Stimulated activated CD8-positive, alpha-beta memory T cell treated with anti-CD3 and anti-CD28 coated beads, Interleukin-2, amount 100 ng/mL, for 48 hours (primary cell): ENCODE results near the gene HSH2D.
"Not testable (repeated sequence)": the region's sequence is repeated elsewhere in the genome, so short reads cannot be mapped to it uniquely, and the experiment has no call there.

Experiments used
- DNase-seq, 2 donors: peaks; one replicate each; pipeline ENCODE4 v3.0.0-alpha.2; 2020; ENCODE audit warnings: low read depth in 2 of 2

HSH2D gene

DNA sequence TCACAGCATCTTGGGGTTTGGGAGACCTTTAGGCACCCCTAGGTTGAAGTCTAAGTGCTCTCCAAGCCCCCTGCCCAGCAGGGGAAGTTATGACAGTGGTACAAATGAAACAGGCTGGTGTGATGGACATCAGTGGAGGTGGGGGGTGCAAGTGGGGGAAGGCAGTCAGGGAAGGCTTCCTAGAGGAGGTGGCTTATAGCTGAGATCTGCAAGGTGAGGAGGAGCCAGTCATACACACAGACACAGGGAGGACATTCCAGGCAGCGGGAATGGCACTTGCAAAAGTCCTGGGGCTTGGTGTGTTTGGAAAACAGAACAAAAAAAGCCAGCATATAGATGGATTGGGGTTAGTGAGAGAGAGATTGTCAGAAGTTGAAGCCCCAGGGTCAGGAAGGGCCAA, 11.6 kb downstream of the HSH2D start:
- no peak for DNase-seq

DNA sequence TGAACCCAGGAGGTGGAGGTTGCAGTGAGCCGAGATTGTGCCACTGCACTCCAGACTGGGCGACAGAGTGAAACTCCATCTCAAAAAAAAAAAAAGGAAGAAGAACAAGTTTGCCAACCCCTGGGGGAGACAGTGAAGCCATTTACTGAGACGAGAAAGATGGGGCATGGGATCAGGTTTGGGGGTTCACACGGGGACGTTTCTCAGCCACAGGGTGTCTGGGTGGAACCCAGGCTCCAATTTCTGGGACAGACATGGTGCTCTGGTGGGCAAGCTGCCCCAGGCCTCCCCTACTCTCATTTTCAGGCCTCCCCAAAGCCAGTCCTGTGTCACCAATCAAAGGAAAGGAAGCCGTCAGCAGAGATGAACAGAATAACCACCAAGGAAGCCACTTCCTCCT, 13.4 kb downstream of the HSH2D start:
- no peak for DNase-seq

DNA sequence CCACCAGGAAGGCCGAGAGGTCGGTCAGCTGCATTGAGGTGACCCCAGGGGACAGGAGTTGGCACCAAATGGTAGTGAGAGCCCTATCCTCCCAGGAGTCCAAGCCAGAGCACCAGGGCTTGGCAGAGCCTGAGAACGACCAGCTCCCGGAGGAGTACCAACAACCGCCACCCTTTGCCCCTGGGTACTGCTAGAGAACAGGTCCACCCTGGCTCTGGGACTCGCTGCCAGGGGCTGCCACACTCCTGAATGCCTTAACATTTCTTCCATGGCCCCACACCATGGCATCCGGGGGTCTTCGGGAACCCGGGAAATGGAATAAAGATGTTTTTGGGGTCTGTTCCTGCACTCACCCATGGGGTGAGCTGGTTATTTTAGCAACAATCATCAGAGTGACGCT, 14.1 kb downstream of the HSH2D start:
- DNase-seq = no peak

DNA sequence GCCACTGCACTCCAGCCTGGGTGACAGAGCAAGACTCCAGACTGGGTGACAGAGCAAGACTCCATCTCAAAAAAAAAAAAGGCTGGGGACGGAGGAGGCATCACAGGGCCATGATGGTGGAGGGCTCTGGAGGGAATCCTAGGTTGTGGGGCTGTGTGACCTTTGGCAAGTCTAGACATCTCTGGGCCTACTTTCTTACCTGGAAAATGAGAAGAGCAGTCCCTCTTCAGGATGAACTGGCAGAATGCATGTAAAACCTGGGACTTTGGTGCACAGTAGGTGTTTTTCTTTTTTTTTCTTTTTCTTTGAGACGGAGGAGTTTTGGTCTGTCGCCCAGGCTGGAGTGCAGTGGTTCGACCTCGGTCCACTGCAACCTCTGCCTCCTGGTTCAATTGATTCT, 16.2 kb downstream of the HSH2D start:
- DNase-seq = no peak

DNA sequence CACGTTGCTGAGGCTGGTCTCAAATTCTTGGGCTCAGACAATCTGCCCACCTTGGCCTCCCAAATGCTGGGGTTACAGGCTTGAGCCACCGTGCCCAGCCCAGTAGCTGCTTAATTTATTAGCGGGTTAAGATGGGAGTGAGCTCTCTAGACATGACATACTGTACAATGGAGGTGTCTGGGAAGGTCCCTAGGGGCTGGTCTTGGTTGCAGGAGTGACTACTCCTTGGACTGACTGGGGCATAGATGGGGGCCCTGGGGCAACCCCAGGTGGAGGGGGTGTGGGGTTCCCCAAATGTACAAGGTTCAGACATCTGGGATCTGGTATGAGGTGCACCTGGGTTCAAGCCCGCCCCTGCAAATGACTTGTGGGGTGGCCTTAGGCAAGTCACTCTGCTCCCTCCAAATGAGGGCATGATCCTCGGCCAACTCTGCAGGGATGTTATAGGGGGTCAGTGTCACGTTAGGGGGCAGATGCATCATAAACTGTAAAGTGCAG, 17.0 kb downstream of the HSH2D start:
- DNase-seq = no peak

DNA sequence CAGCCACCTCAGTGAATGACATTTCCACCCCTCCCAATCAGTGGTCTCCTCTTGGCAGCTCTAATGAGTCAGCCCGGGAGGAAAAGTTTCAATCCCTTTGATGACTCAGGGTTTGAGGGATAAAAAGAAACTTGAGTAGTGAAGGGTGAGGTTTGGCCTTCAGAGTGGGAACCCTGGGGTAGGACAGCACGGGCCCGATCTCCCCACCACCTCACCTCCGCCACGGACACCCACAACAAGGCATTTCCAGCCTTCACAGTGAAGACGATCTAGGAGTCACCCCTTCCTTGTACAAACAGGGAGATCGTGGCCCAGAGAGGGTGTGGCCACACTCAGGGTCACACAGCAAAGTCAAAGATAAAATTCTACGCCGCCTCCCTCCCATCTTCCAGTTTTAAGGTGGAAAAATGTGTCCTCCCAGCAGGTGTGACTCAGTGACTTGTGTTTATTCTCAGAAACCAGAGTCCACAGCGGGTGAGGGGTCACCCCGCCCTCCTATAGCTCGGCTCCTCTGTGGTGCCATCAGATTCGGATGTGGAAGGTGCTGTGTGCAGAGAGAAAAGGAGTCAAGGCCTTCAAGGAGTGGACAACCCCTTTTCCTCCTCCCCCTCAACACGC, 17.6 kb downstream of the HSH2D start:
- peak; percentile 49 to 50 for DNase-seq

DNA sequence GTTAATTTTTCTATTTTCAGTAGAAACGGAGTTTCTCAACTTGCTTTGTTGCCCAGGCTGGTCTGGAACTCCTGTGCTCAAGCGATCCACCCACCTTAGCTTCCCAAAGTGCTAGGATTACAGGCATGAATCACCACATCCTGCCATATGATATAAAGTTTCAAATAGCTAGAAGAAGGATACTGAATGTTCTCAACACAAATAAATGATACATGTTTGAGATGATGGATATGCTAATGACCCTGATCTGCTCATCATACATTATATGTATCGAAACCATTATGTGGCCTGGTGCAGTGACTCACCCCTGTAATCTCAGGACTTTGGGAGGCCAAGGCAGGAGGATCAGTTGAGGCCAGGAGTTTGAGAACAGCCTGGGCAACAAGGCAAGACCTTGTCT, 18.4 kb downstream of the HSH2D start:
- no peak for DNase-seq

DNA sequence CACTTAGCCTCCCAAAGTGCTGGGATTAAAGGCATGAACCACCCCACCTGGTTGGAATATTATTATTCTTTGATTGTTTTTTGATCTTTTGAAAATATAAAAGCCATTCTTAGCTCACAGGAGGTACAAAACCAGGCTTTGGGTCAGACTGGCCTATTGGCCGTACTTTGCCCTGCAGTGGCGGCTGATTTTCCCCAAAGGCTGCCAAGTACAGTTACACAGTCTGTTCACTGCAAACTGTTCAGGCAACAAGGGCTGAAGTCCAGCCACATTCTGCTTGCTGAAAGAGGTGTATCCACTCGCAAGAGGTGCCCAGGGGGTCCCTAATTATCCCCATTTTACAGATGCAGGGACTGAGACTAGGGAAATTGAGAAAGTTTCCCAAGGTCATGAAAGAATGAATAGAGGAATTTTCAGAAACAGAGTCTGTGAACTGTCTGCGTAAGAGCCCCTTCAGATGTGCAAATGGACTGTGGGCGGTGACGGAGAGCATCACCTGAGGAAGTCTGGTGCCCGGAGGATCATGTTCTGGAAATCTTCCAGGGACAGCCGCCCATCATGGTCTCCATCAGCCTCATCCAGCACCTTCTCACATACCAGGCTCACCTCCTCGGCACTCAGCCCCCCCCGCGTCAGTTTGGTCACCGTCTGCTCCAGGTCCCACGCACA, 20.9 kb downstream of the HSH2D start:
- DNase-seq = no peak

DNA sequence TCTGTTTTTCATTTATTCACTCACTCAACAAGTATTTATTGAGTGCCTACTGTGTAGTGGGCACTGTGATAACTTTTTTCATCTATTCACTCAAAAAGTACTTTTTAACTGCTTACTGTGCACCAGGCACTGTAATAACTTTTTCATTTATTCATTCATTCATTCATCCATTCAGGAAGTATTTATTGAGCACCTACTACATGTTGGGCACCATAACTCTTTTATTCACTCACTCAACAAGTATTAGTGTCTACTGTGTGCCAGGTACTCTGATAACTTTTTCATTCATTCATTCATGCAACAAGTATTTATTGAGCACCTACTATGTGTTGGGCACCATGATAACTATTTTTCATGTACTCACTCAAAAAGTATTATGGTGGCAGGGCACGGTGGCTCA, 22.9 kb downstream of the HSH2D start:
- no peak for DNase-seq

DNA sequence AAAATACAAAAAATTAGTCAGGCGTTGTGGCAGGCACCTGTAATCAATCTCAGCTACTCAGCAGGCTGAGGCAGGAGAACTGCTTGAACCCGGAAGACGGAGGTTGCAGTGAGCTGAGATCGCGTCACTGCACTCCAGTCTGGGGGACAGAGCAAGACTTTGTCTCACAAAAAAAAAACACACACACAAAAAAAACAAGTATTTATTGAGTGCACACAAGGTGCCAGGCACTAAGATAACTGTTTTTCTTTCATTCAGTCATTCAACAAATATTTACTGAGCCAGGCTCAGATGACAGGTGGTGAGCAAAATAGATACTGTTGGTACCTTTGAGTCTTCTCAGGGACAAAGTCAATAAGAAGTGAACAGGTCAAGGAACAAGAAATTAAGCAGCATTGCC, 23.6 kb downstream of the HSH2D start:
- no peak for DNase-seq

DNA sequence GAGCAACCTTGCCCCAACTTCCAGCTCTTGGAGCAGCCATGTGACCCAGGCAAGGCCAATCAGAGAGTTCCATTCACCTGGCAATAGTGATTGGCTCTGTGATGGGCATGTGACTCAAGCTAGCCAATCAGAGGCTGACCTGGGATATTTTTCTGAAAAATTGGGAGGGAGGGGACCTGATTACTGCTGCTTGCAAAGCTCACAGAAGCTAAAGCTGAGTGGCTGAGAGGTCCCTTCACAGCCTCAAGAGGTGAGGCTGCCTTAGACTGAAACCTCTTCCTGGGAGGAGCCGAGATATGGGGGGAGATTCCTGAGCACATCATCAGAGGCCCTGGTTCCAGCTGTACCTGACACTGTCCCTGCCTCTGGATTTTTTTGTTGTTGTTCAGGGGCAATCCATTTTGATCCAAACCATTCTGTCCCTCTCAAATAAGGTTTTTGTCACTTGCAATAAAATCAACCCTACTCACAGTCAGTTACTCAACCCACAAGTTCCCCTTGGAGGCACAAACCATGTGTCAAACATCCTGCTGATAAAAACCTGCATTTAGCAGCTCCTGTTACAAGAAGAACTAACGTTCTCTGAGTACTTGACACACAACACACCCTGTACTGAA, 25.1 kb downstream of the HSH2D start:
- no peak for DNase-seq

DNA sequence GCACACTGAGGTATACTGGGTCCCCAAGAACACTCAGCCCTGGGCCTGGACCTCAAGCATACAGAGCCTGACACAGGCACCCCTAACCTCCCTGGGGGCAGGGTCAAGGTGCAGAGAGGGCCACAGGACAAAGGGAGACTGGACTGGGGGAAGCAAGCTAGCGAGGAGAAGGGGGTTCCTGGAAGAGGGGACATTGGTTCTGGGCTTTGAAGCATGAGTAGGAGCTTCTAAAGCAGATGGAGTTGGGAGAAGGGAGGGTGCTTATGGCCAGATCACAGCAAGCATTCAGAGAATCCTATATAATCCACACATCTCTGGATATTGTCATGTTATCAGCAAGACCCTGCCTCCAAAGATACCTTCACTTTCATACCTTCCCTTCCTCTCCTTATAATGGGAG, 26.6 kb downstream of the HSH2D start:
- DNase-seq = no peak

DNA sequence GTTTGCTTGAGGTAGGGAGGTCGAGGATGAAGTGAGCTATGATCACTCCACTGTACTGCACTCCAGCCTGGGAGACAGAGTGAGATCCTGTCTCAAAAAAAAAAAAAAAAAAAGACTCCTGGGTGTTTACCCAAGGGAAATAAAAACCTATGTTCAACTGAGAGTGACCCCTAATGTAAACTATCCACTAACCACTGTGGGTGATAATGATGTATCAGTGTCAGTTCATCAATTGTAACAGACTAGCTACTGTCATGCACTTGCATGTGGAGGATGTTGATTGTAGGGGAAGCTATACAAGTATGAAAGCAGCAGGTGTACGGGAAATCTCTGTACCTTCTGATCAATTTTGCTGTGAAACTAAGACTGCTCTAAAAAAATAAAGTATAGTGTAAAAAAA, 32.5 kb downstream of the HSH2D start:
- DNase-seq = no peak

DNA sequence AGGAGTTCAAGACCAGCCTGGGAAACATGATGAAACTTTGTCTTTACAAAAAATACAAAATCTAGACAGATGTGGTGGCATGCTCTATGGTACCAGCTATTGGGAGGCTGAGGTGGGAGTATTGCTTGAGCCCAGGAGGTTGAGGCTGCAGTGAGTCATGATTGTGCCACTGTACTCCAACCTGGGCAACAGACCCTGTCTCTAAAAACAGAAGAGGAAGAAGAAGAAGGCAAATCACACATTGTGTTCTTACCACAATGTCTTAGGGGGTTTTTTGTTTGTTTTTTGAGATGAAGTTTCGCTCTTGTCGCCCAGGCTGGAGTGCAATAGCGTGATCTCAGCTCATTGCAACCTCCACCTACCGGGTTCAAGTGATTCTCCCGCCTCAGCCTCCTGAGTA, 35.4 kb downstream of the HSH2D start:
- not testable (repeated sequence) for DNase-seq

DNA sequence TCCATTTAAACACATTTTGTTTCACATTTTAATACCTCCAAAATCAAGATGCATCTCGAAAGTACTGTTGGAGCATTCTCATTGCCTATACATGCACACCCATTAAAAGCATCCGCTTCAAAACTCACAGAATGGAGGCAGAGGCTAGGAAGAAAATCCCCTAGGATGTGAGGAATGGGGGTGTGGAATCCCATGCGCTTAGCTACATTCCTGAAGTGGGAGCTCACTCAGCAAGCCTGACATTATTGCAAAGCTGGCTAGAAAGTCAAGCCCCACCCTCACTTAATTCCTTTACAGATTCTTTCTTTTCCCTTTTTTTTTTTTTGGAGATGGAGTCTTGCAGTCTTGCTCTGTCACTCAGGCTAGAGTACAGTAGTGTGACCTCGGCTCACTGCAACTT, 37.1 kb downstream of the HSH2D start:
- DNase-seq = no peak

DNA sequence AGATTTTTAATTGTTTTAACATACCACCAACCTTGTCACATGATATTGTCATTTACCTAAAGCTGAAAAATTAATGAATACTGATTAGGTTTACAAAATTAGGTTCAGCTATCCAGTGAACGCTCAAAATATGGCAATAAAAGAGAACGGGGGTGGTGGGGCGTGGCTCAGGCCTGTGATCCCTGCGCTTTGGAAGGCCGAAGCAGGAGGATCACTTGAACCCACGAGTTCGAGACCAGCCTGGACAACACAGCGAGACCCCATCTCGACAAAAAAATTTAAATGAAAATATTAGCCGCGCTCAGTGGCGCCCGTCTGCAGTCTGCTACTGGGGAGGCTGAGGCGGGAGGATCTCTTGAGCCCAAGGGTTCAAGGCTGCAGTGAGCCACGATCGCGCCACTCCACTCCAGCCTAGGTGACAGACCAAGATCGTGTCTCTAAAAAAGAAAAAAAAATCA, 41.2 kb downstream of the HSH2D start:
- DNase-seq = no peak

DNA sequence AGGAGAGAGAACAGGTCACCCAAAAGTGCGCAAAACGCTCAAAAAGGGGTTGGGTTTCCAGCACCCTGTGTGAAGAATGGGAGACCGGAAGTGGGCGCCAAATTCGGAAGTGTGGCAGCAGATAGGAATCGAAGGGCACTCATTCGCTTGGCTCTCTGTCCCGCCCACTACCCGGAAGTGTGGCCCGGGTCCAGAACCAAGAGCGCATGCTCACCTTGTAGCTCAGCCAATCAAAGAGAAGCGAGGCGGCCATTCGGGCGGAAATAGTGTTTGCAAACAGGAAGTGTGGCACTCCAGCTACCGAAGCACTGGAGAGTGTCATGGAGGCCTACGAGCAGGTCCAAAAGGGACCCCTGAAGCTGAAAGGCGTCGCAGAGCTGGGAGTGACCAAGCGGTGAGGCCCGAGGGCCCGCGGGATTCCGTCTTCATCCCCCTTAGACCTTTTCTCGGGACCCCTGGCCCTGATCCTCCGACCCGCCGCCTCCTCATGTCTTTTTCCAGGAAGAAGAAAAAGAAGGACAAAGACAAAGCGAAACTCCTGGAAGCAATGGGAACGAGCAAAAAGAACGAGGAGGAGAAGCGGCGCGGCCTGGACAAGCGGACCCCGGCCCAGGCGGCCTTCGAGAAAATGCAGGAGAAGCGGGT, 41.8 kb downstream of the HSH2D start, which contains the start of gene FAM32A:
Gene FAM32A, plus strand, starts transcription at position 288 of the 645 bp plus-strand sequence. Its CDS starts 33 bp downstream, at position 321.
- peak; percentile 96 to 98 for DNase-seq

DNA sequence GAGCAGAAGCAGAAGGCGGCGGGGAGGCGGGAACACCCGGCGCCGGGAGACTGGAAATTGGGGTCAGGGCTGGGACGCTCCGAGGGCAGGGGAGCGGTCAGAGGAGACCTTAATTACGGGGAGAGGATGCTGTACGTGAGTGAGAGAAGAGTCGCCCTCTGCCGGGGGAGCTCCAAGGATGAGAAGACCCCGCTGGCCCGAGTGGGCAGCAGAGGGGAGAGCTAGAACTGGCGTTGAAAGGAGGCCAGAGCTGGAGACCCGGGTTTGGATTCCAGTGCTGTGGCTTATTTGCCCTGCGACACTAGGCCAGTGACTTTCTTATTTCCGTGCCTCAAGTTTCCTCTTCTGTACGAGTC, 42.3 kb downstream of the HSH2D start:
- peak in 1 of 2 donors; percentile 24 for DNase-seq

DNA sequence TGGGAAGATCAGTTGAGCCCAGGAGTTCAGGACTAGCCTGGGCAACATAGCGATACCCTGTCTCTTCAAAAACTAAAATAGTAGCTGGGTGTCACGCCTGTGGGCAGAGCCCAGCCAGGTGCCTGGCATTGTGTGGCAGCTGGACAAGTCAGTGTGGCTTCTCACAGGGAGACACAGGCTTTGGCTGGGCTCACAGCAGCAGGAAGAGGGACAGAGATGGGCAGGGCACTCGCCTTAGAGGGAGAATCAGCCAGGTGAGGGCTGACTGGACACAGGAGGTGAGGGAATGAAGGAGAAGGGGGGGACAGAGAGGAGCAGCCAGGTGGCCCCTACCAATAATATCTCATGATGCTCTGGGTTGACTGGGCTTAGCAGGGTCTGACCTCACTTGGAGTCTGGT, 45.0 kb downstream of the HSH2D start:
- no peak for DNase-seq

DNA sequence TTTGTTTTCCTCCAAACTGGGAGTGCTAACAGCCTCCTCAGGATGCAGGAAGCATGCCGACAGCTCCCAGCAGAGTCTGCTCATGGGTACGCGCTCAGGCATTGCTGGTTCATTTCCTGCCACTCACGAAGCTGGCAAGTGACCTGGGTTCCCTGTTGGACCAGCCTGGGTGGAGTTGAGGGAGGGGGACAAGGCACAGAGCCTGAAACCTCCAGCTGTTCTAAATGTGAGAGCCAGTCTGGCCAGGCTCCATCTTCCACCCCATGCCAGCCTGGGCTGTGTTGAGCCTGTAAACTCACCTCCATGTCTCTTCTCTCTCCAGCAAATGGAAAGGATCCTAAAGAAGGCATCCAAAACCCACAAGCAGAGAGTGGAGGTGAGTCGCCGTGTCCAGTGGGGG, 46.7 kb downstream of the HSH2D start:
- no peak for DNase-seq

DNA sequence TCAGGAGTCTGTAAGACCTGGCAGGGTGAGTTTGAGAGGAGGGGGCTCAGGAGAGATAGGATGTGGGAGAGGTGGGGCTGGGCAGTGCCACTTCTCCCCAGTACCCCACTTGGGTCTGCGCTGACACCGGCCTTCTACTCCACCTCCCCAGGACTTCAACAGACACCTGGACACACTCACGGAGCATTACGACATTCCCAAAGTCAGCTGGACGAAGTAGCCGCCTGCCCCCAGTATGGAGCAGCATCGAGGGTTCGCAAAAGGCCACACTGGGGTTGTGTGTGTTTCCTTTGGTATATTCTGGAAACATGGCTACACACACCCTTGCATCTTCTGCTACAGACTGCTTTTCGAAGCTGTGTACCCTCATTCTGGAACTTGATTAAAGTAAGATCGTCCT, 47.3 kb downstream of the HSH2D start:
- no peak for DNase-seq

DNA sequence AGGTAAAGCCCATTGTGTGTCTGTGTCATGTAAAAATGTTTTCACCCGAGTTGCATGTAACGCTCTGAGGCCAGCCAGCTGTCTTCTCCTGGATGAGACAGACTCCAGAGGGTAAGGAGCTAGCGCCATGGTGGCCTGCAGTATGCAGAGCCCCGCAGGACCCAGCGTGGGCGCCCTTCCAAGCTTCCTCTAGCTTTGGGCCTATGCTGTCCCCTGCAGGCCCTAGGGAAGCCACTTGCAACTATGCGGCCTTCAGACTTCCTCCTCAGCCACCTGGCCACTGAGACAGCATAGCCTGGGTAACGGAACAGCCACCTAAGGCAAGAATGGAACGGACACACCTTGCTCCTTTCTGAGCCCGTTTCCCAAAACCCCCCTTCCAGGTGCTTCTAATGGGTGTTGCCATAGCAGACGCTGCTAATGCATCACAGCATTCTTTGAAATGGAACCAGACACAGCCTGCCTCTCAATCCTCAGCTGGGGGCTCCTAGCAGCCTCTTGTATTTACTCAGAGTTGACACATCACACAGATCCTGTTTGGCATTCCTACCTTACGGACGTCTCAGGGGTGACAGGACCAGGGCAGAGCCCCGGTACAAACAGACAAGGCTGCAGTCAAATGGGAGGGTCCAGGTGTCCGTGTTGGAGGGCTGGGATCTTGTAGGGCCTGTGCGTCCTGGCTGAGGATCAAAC, 47.9 kb downstream of the HSH2D start:
- DNase-seq = no peak
